ENCODE data around the gene COLGALT1. TPM values are rescaled to one million over a fixed set of nuclear protein-coding genes. Genes with fewer than 3 reads are reported as not detected.

Gene COLGALT1
- total and polyA plus RNA-seq, 2 of the 8 experiments (the other 6 are each of a cell fraction or from before 2014, with no cell fraction given), result 44.7 to 58.1 TPM

- no peak for TF ChIP-seq NRF1 (IDR thresholded peaks at IDR 0.05; ENCODE audit: low read depth, low read length)
- TF ChIP-seq EGR1 (IDR thresholded peaks at IDR 0.05; ENCODE audit: borderline replicate concordance, low read depth, low read length), result no peak
Measured at GRCh38 chr19:17572638-17573037, 17.2 kb downstream of the COLGALT1 start (continued).
